HepG2 (cell line): Measurements from ENCODE around the gene IL2RA. TPM values are rescaled to one million over a fixed set of nuclear protein-coding genes. Genes with fewer than 3 reads are reported as not detected.

ENCODE experiments used
- ATAC-seq: fragments of 200-7000 bp; cut with Tn5 transposase; 3 replicates; pipeline ENCODE4 v1.9.1; 2020; ENCODE audit warnings: mild to moderate bottlenecking, moderate library complexity
- BruUV-seq: library from RNA; stranded (reverse); fragments of 400-500 nt; replicated peaks from 2 replicates; lab custom pipeline; 2021; lab: Mats Ljungman, UMichigan
- CTCF ChIA-PET: fragments of 300-600 bp; formaldehyde crosslinking; extraction: SDS; loops from one replicate; lab custom pipeline; 2021; ENCODE audit warnings: low total read pairs, inconsistent platforms, low intra/inter-chr PET ratio; lab: Yijun Ruan, JAX
- POLR2A ChIA-PET: fragments of 350-600 bp; sonication (Branson Sonifier 250); formaldehyde crosslinking; loops from one replicate; lab custom pipeline; 2020; ENCODE audit warnings: antibody characterized with exemption, inconsistent platforms; lab: Yijun Ruan, JAX
- DNase-seq: peaks from one replicate; pipeline ENCODE4 v3.0.0-alpha.2; 2015; ENCODE audit warnings: low spot score
- FAIRE-seq: peaks from 3 replicates; lab custom pipeline; 2011; peaks lifted over from hg19 to GRCh38; lab: Jason Lieb, UNC
- H2AFZ ChIP-seq: one replicate; pipeline ENCODE4 v1.6.1; 2011; ENCODE audit warnings: low read length, inconsistent platforms
- H3K27ac ChIP-seq: fragments of 300-600 bp; 3 replicates; pipeline ENCODE4 v1.8.0; 2011; ENCODE audit warnings: mixed run types, mild to moderate bottlenecking, mixed read lengths, low read length, inconsistent platforms; ENCODE audit not compliant: insufficient read depth; ENCODE audit errors: extremely low read length
- H3K27me3 ChIP-seq, 2 experiments: fragments of 200-600 bp in 1 of 2; 2 replicates in 1 of 2; 3 replicates in 1 of 2; pipeline versions ENCODE4 v1.6.0 to v1.8.0; 2011; ENCODE audit warnings: low read length in 2 of 2, mild to moderate bottlenecking in 2 of 2, moderate library complexity in 2 of 2, inconsistent platforms in 1 of 2; ENCODE audit not compliant: insufficient read depth in 2 of 2, control insufficient read depth in 1 of 2
- H3K36me3 ChIP-seq, 2 experiments: fragments of 200-600 bp in 1 of 2; replicated peaks in 1 of 2; 2 replicates in 1 of 2; 3 replicates in 1 of 2; pipeline versions ENCODE4 v1.5.1 to v1.8.0; 2011; ENCODE audit warnings: low read length in 2 of 2, inconsistent platforms in 1 of 2; ENCODE audit not compliant: insufficient read depth in 2 of 2, control insufficient read depth in 1 of 2
- H3K4me1 ChIP-seq: 2 replicates; pipeline ENCODE4 v1.5.1; 2012; ENCODE audit warnings: low read length, inconsistent platforms; ENCODE audit not compliant: insufficient read depth
- H3K4me2 ChIP-seq: 2 replicates; pipeline ENCODE4 v1.6.0; 2011; ENCODE audit warnings: low read depth, low read length, inconsistent platforms
- H3K4me3 ChIP-seq, 3 experiments: fragments of 200-600 bp in 1 of 3; sonication (generic), shearing (Covaris generic) in 1 of 3; replicated peaks in 1 of 3; 2 replicates each; pipeline ENCODE4 v1.5.1; 2011 to 2016; ENCODE audit warnings: low read length in 3 of 3, inconsistent platforms in 2 of 3, low read depth in 2 of 3, mild to moderate bottlenecking in 2 of 3, control low read depth in 1 of 3, mixed read lengths in 1 of 3; ENCODE audit not compliant: insufficient read depth in 1 of 3
- H3K79me2 ChIP-seq: one replicate; pipeline ENCODE4 v1.6.1; 2011; ENCODE audit warnings: low read length, inconsistent platforms; ENCODE audit not compliant: insufficient read depth
- H3K9ac ChIP-seq: 2 replicates; pipeline ENCODE4 v1.6.0; 2011; ENCODE audit warnings: mild to moderate bottlenecking, low read depth, low read length, inconsistent platforms; ENCODE audit not compliant: insufficient read depth
- H3K9me3 ChIP-seq: 2 replicates; pipeline ENCODE4 v1.5.1; 2012; ENCODE audit warnings: mild to moderate bottlenecking, low read length
- H4K20me1 ChIP-seq: 2 replicates; pipeline ENCODE4 v1.6.0; 2011; ENCODE audit warnings: inconsistent platforms, mild to moderate bottlenecking, low read length, moderate library complexity; ENCODE audit not compliant: insufficient read depth
- EHMT2 ChIP-seq: fragments of 200-600 bp; sonication (generic); IDR thresholded peaks from 2 replicates; pipeline ENCODE4 v1.7.0; 2017; ENCODE audit warnings: antibody characterized with exemption, low read depth, low read length, borderline replicate concordance
- HNF4A ChIP-seq: sonication (generic); formaldehyde crosslinking; IDR thresholded peaks from 2 replicates; pipeline ENCODE4 v1.4.0; 2020; ENCODE audit warnings: missing genetic modification reagents
- MAFK ChIP-seq, 2 experiments: IDR thresholded peaks in 1 of 2; conservative IDR thresholded peaks in 1 of 2; 2 replicates each; pipeline ENCODE4 v1.6.1; 2011; ENCODE audit warnings: improper control_type of control experiment in 2 of 2, low read length in 2 of 2
- PTBP1 ChIP-seq: fragments of 200-400 bp; formaldehyde crosslinking; IDR thresholded peaks from 2 replicates; pipeline ENCODE4 v1.6.1; 2018; ENCODE audit warnings: low read length, low read depth; ENCODE audit not compliant: poor library complexity, severe bottlenecking
- REL ChIP-seq: sonication (generic); formaldehyde crosslinking; conservative IDR thresholded peaks from 2 replicates; pipeline ENCODE4 v1.8.0; 2022; ENCODE audit warnings: mild to moderate bottlenecking, missing genetic modification reagents, moderate library complexity
- SAFB2 ChIP-seq: sonication (generic); formaldehyde crosslinking; IDR thresholded peaks from 2 replicates; pipeline ENCODE4 v1.5.1; 2020; ENCODE audit warnings: missing genetic modification reagents, low read depth, mild to moderate bottlenecking, borderline replicate concordance
- SNAI1 ChIP-seq: sonication (generic); formaldehyde crosslinking; IDR thresholded peaks from 2 replicates; pipeline ENCODE4 v1.5.0; 2020; ENCODE audit warnings: mild to moderate bottlenecking, missing genetic modification reagents, borderline replicate concordance
- TRIM22 ChIP-seq: fragments of 450-650 bp; IDR thresholded peaks from 2 replicates; pipeline ENCODE4 v1.6.1; 2017
- TSC22D2 ChIP-seq: sonication (generic); formaldehyde crosslinking; IDR thresholded peaks from 2 replicates; pipeline ENCODE4 v1.5.1; 2020; ENCODE audit warnings: missing genetic modification reagents, mild to moderate bottlenecking, borderline replicate concordance
- ZFP37 ChIP-seq: sonication (generic); formaldehyde crosslinking; IDR thresholded peaks from 2 replicates; pipeline ENCODE4 v1.4.0; 2020; ENCODE audit warnings: missing genetic modification reagents, borderline replicate concordance
- ZNF205 ChIP-seq: IDR thresholded peaks from 2 replicates; pipeline ENCODE4 v1.6.1; 2018; ENCODE audit warnings: missing biosample characterization, missing genetic modification reagents
- ZNF331 ChIP-seq: sonication (generic); formaldehyde crosslinking; IDR thresholded peaks from 2 replicates; pipeline ENCODE4 v1.4.0; 2020; ENCODE audit warnings: missing genetic modification reagents
- ZNF619 ChIP-seq: sonication (generic); formaldehyde crosslinking; IDR thresholded peaks from 2 replicates; pipeline ENCODE4 v1.4.0; 2020; ENCODE audit warnings: mild to moderate bottlenecking, missing genetic modification reagents
- ZNF768 ChIP-seq: sonication (generic); formaldehyde crosslinking; IDR thresholded peaks from 2 replicates; pipeline ENCODE4 v1.4.0; 2020; ENCODE audit warnings: missing genetic modification reagents
- ZNF850 ChIP-seq: sonication (generic); formaldehyde crosslinking; conservative IDR thresholded peaks from 2 replicates; pipeline ENCODE4 v1.9.0; 2021; ENCODE audit warnings: mild to moderate bottlenecking, missing genetic modification reagents
- WGBS: methylation state at CpG from one replicate; pipeline ENCODE4 v1.1.6; 2017; ENCODE audit warnings: low lambda C conversion rate; 5-methylcytosine and 5-hydroxymethylcytosine counted together
- in situ Hi-C: cut with HindIII; loops from 2 replicates; pipeline ENCODE4 v1.10.0; 2017; ENCODE audit warnings: low pct_unique_long_range_greater_than_20kb; ENCODE audit not compliant: extremely low pct_ligation_motif_present
- intact Hi-C: fragments of 100-400 bp; cut with micrococcal nuclease; formaldehyde crosslinking; loops from one replicate; pipeline ENCODE4 v1.10.0; 2022; ENCODE audit not compliant: unreplicated experiment
- polyA plus RNA-seq, 8 experiments: library from polyadenylated mRNA; depleted of rRNA in 3 of 8; stranded (reverse) in 7 of 8; unstranded in 1 of 8; fragments of >200 nt; fragmentation: Illumina TruSeq in 4 of 8; extraction: Trizol in 4 of 8; gene quantifications; 2 replicates each; pipeline versions ENCODE4 v1.2.1 to v1.2.3, GENCODE V29; 2011 to 2016; ENCODE audit warnings: low read depth in 4 of 8, missing spikeins in 1 of 8, mixed read lengths in 1 of 8; ENCODE audit not compliant: insufficient read depth in 1 of 8
- total RNA-seq, 5 experiments: library from RNA; depleted of rRNA; stranded (reverse); fragments of >200 nt; fragmentation: Illumina TruSeq; extraction: Trizol; gene quantifications; 2 replicates each; pipeline ENCODE4 v1.2.3, GENCODE V29; 2016; ENCODE audit warnings: low read depth in 1 of 5
- TF ChIP-seq, protein P1 (sequence below): sonication (generic); formaldehyde crosslinking; IDR thresholded peaks from 2 replicates; pipeline ENCODE4 v1.8.0; 2022; ENCODE audit warnings: missing genetic modification reagents, mild to moderate bottlenecking, inconsistent platforms, borderline replicate concordance

IL2RA gene
- total and polyA plus RNA-seq, 2 of the 13 experiments (the other 11 are each of a cell fraction or from before 2014, with no cell fraction given) = not detected

GRCh38 chr10:6095810-6096570 lies 33.8 kb upstream of the IL2RA start:
- H3K4me1 ChIP-seq = peaks cover 17% of the 10 kb centered on the region
- no peak for TF ChIP-seq HNF4A (CRISPR knock-in tag)
- no peak for TF ChIP-seq ZNF768 (CRISPR knock-in tag)
- TF ChIP-seq TRIM22 = no peak
- TF ChIP-seq TSC22D2 = no peak
- TF ChIP-seq ZNF331 (CRISPR knock-in tag) = no peak
- TF ChIP-seq PTBP1 = no peak
- no peak for TF ChIP-seq ZNF850 (CRISPR knock-in tag)
- no peak for TF ChIP-seq EHMT2
- no peak for TF ChIP-seq SAFB2 (CRISPR knock-in tag)
- TF ChIP-seq ZFP37 (CRISPR knock-in tag) = no peak
- no peak for TF ChIP-seq REL (CRISPR knock-in tag)
- no peak for TF ChIP-seq ZNF619 (CRISPR knock-in tag)
- TF ChIP-seq ZNF205 = no peak
- TF ChIP-seq, protein P1, sequence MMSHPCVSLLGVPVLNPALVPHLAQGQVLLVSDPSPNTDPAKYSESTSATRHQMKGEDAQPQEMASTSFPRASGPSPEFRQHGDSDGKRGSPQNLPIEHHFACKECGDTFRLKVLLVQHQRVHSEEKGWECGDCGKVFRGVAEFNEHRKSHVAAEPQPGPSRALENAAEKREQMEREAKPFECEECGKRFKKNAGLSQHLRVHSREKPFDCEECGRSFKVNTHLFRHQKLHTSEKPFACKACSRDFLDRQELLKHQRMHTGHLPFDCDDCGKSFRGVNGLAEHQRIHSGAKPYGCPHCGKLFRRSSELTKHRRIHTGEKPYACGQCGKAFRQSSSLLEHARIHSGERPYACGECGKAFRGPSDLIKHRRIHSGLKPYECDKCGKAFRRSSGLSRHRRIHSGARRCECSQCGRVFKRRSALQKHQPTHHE = no peak
- no peak for TF ChIP-seq MAFK (conservative IDR thresholded peaks at IDR 0.05 in 1 of 2, IDR thresholded peaks at IDR 0.05 in 1 of 2; ENCODE audit: low read length in 2 of 2)
- no peak for TF ChIP-seq SNAI1
- H3K4me3 ChIP-seq = no peak overlapping the region
- ChIA-PET CTCF (no interaction called here), POLR2A (no interaction called here)
- in situ Hi-C loops = no loop called here
- no peaks in the 10 kb centered on the region for H3K27me3 ChIP-seq
- BruUV-seq = no TSS peak
- ATAC-seq (no peak), DNase-seq (no peak), FAIRE-seq (no peak)
- no peak overlapping the region for H3K4me2 ChIP-seq
- H3K79me2 ChIP-seq = peaks cover 73% of the 10 kb centered on the region
- H3K36me3 ChIP-seq = peaks cover 9 to 31% of the 10 kb centered on the region in 2 experiments
- peaks cover 27% of the 10 kb centered on the region for H4K20me1 ChIP-seq
- no peak overlapping the region for H3K27ac ChIP-seq
- no peak overlapping the region for H3K9ac ChIP-seq
- 99% methylated on average over 12 of the region's 12 CpGs for WGBS
- H2AFZ ChIP-seq = no peak overlapping the region
- no peaks in the 10 kb centered on the region for H3K9me3 ChIP-seq
- intact Hi-C loops = no loop called here
